Stimulated activated CD4-positive, alpha-beta T cell treated with anti-CD3 and anti-CD28 coated beads, TNF-alpha, amount 100 ng/mL, for 48 hours (primary cell): Measurements from ENCODE around the gene NEURL1B.
A peak's percentile ranks its signal among the peaks of the same experiment; 100 is the strongest.

Source experiments
- DNase-seq, 3 donors: peaks; one replicate each; pipeline ENCODE4 v3.0.0-alpha.2; 2020; ENCODE audit warnings: low read depth in 3 of 3

NEURL1B gene

DNA sequence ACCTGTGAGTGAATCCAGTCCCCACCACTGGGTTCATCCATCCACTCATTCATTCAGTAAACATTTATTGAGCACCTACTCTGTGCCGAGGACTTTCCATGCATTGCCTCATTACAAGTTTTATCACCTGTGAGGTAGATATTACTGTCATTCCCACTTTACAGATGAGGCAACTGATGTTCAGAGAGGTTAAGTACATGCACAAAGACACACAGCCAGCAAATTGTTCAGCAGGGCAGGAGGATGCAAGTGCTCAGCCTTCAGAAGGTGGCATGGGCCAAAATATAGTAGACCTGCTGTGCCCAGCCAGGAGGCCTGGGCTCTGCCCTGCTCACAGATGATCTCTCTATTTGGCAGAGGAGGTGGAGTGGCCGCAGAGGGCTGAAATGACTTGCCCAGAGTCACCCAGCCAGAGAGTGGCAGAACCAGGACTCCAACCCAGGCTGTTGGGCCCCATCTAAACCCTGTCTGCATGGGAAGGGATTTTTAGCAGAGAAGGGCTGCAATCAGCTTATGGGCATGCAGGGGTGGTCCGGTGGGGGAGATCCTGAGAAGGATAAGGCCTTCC is 7.6 kb upstream of the NEURL1B start:
- no peak for DNase-seq

DNA sequence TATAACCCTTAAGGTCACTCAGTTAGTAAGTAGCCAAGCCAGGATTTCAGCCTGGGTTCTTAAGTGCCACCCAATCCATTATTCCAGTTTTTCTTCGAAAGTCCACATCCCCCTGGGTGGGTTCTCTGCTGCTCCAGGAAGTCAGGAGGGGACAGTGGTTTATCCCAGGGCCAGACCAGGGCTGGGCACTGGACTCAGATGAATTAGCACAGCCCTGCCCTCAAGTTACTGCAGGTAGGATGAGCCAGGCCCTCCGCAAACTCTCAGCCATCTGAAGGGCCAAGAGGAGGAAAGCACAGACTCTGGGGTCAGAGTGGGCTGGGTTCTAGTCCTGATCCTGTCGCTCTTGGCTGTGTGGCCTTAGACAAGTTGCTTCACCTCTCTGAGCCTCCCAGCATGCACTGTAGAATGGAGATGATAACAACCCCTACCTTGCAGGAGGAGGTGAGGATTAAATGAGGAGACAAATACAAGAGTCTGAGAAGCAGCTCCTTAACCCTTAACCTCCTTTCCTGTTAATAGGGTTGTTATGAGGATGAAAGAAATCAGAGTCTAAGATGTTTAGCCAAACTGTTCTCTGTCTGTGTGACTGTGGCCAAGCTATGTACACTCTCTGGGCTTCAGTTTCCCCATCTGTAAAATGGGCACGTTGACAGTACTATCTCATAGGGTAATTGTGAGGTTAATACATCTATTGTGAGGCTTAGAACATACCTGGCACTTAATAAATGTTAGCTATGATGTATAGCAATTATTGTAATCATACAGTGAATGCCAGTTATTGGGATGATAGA is 6.8 kb upstream of the NEURL1B start:
- no peak for DNase-seq

DNA sequence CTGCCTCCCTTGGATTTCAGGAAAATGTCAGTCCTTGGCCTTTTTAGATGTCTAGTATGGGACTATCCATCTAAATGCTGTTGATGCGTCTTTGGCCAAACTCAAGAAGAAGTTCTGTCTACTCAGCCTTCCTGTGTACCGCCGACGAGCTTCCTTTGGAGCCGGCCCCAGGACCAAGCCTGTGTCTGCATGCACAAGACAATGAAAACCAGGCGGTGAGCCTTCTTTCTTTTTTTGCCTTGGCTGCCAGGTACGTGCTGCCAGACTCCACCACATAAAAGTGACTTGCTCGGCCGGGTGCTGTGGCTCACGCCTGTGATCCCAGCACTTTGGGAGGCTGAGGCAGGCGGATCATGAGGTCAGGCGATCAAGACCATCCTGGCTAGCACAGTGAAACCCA is 6.0 kb upstream of the NEURL1B start:
- no peak for DNase-seq

DNA sequence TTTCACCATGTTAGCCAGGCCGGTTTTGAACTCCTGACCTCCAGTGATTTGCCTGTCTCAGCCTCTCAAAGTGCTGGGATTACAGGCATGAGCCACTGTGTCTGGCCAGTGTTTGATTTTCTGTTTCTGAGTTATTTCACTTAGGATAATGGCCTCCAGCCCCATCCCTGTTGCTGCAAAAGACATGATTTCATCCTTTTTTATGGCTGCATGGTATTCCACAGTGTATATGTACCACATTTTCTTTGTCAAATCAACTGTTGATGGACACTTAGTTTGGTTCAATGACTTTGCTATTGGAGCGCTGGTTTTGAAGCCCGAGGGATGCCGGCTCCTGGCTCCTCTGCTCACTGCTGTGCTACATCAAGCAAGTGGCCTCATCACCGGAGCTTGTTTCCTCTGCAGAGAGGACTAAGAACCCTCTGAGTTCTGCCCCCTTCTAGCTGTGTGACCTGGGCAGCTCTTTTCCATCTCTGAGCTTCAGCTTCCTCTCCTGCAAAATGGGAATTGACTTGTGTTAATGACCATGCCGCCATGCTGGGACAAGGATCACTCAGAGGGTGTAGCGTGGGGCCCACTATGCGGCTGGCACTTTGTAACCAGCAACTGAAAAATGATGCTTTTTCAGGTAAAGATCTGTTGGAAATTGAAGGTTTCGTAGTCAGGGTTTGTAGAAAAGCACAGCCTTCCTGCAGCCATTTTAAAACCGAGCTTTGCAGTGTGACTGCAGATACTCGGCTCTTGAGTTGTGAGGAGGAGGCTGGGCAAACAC is 4.6 kb upstream of the NEURL1B start:
- no peak for DNase-seq

DNA sequence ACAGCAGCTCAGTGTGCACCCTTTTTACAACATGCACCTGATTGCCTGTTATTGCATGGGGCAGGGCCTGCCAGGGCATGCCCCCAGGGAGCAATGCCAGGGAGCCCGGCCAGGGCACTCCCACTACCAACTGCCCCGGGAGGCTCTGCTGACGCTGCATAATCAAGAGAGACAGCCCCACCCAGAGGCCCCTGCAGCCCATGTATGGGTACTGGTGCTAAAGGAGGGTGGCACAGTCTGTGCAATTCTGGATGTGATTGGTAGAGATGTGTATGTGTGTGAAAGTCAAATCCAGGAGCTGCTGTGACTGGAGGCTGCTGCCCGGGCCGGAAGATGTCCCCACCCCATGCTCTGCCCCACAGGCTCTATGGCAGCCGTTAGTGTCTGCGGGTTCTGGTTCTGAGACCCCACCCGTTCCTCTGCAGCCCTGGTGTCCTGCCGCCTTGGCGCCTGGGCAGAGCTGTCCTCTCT is 3.9 kb upstream of the NEURL1B start:
- DNase-seq: no peak

DNA sequence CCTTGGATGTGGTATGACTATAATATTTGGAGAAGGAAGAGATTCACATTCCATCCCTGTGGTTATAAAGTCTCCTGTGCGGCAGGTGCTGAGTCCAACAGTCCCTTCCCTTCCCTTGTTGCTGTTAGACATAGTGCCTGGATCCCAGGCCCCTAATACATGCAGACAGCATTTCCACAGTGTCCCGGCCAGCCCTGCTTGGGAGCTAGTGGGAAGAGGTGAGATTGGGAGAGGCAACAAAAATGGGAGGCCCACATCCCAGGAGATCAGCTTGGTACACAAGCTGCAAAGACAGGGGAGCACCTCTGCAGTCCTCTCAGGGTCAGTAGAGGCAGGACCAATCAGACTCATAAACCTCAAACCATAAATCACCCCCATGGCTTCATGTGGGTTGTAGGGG is 3.3 kb upstream of the NEURL1B start:
- DNase-seq: no peak

DNA sequence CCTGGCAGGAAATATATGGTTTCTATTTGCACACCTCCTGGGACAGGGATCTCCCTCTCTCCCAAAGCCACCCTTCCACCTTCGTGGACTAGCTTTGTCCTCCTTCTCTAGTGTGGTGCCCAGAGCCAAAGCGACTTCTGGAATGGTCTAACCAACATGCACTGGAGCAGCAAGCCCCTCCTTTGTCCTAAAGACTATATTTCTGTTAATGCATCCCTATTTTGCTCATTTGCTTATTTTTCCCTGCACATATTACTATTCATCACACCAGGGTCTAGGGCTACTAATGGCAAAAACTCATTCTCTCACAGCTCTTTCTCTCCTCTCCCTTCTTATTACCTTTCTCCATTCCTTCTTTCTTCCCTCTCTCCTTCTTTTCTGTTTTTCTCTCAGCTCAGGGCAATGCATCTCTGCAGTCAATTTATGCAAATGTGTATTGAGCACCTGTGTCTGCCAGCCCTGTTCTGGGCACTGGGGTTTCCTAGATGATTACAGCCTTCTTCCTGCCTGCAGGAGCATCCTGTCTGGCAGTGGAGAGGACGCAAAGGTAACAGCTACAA is 2.8 kb upstream of the NEURL1B start:
- no peak for DNase-seq

DNA sequence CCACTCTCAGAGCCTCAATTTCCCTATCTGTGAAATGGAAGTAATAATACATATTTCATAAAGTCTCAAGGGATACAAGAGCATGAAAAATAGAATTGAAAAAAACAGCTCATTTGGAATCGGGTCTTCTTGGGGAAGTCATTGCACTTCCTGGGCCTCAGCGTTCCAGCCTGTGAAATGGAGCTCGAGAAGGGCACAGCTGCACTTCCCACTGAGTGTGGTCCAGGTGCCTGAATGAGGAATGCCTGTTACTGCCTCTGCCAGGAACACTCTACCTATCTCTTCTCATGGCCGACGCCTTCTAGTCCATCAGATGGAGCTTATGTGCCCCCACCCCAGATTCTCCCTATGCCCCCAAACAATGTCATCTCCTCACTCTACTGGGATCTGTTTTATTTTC is 924 bp upstream of the NEURL1B start:
- no peak for DNase-seq

DNA sequence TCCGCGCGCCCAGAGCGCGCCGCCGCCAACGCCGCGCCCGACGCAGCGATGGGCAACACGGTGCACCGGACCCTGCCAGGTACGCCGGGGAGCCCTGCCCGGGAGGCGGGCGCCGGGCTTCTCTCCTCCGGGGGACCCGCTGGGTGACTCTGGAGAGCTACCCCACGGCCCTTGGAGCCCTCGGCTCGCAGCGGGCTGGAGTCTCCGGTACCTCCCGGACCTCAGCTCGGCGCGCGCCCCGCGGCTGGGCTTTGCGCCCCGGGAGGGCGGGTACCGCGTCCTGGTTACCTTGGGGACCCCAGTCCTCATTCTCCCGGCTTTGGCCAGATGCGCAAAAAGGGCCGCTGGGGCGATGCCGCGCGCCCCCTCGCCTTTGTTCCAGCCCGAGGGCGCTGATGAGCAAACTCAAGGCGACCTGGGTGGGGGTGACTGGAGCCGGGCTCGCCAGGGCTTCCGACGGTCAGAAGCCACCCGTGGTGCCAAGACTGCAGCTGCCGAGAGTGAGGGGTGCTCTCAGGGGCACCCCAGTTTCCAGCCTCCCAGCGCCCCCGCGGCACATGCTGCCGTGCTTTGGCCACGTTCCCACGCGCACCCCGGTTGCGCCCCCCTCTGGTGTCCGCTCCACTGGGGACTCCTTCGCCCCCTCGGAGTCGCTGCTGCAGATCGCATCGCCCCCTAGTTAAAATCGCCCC is 442 bp downstream of the NEURL1B start:
- DNase-seq: peak in 1 of 3 donors; percentile 14

DNA sequence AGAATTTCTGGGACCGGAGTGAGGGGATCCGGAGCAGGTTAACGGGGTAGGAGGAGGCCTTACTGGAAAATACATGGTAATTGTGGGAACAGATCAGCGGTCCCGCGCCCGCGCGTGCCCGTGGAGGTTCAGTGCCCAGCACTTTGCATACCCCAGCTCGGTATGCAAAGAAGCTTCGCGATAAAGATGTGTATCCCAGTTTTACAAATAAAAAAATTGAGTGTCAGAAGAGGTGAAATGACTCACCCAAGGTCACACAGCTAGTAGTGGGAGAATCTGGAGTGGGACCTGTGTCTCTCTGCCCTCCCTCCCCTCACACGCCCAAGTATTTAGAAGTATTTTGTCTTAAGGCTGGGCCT is 967 bp downstream of the NEURL1B start:
- no peak for DNase-seq

DNA sequence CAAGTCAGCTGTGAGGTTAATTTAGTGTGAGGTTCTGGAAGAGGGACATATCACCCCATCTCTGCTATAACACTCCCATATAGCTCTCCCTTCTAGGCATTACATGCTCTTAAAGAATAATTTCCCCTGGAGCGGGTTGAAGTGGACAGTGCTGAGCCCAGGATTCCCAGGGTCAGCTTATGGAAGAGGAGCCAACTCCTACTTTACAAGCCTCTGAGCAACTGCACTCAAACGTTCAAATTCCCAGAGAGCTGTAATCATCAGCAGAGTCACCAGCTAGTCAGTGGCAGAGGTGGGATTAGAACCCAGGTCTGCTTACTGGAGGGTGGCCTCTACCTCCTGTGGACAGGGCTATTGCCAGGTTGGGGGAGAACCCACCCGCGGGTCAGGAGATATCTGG is 1.4 kb downstream of the NEURL1B start:
- DNase-seq: no peak

DNA sequence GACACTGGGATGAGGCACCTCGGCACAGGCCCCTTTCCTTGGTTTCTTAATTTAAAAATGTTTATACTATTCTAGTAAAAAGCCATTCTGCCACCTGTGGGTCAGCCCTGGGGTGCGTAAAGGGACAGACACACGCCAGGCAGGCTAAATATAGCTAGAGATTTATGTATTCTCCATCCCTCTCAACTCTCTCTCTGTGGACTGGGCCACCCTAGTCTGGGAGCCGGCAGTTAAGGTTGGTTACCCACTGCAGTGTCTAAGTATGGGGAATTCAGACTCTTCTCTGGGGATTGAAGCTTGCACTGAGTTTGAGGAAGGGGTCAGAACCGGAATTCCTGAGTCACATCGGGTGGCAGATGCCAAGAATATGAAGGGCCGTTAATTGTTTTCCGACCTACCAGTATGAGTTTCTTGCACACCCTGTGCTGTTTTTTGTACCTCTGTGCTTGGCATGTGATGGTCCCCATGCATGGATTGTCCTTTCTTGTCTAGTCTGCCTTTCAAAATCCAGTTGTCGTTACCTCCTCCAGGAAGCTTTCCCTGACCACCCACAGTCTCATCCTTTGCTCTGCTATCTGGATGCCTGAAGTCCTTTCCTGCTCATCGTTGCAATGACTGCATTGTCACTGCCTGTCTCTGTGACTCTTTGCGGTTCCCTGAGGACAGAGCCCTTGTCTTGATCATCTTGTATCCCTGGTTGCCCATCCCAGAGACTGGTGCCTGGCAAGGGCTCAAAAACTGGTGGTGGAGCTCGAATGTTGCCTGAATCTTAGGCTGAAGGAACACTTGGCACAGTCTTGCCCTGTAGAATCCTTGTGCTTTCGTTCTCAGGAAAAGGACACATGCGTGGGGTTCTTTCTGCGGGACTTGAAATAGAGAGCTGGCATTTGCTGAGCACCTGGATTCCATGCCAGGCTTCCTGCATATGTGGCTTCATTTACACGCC is 2.1 kb downstream of the NEURL1B start:
- no peak for DNase-seq

DNA sequence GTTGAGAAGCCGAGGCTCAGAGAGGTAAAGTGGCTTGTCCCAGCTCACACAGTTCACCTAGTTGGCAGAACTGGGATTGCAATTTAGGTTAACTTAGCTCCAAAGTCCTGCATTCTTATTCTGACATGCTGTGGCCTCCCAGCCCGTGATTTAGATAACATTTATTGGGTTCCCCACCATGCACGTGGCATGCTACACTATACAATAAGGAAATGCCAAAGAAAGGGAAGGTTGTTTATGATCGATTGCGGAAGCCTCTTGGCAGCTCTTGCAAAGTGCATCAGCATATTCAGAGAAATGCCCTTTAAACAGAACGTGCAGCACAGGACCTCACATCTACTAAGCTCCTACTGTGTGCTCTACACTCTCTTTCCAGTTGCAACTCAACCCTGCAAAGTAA is 3.2 kb downstream of the NEURL1B start:
- DNase-seq: no peak

DNA sequence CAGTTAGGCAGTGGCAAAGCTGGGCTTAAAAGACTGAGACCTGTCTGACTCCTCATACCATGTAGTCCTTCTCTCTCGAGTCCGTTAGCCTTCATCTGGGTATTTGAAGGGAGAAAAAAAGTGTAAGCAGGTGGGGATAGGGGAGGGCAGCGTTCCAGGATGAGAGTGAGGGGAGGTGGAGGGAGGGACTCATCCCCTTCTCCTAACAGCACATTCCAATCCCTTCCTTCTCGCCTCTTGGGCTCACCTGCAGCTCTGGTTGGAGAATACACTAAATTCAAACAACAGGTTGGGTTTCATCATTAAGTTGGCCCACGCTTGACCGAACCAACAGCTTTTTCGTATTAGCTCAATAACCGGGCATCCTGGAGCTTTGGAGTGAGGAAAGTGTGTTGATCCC is 3.6 kb downstream of the NEURL1B start:
- no peak for DNase-seq

DNA sequence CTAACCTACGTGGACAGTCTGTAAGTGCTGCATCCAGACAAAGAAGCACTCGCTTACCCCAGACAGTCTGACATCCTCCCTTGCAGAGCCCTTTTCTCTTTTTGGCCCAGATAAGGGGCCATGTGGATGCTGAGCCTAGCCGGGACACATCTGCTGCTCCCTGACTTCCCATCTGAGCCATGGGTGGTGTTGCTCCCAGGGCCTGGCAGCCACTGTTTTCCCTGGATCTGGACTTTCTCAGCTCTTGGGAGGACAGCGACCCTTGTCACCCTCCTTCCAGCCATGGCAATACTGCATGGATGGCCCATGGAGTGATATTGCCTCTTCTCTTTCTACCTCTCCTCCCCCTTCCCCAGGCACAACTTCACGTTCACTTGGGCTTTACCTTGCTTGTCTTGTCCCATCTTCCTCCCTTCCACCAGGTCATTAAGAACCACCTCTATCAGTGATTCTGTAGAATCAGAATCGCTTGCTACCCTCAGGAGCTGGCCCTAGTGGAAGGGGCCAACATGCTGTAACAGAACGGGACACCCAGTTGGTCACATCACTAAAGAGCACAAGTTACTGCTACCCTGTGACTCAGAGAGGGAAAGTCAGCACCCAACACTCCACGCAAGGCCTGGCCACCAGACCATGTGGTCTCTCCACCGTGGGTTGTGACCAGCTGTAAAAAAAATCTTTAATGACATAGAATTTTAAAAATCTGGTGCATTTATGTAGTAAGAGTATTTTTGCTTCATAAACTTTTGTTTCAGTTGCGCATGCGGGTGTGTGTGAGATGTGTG is 4.4 kb downstream of the NEURL1B start:
- no peak for DNase-seq

DNA sequence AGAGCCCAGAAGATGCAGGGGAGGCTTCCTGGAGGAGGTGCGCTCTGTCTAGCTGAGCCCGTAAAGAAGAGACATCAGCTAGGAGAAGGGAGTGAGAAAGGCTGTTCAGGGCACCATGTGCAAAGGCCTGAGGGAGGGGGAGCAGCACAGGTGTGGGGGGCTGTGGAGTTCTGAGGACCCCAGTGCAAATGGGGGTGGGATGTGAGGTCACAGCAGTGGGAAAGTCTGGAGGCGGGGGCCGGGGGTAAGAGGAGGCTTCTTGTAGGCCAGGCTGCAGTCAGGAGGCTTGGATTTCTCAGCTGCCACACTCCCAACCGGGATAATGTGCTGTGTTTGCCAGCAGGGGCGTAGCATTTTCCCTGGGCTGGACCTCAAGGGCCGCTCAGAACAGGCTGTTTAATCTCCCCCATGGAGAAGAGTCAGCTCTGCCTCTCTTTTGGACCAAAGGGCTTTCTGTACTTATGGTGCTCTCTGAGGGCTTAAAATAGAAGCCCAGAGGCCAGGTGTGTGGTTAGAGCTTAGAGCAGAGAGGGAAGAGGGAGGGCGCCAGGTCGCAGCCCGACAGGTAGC is 5.7 kb downstream of the NEURL1B start:
- DNase-seq: no peak

DNA sequence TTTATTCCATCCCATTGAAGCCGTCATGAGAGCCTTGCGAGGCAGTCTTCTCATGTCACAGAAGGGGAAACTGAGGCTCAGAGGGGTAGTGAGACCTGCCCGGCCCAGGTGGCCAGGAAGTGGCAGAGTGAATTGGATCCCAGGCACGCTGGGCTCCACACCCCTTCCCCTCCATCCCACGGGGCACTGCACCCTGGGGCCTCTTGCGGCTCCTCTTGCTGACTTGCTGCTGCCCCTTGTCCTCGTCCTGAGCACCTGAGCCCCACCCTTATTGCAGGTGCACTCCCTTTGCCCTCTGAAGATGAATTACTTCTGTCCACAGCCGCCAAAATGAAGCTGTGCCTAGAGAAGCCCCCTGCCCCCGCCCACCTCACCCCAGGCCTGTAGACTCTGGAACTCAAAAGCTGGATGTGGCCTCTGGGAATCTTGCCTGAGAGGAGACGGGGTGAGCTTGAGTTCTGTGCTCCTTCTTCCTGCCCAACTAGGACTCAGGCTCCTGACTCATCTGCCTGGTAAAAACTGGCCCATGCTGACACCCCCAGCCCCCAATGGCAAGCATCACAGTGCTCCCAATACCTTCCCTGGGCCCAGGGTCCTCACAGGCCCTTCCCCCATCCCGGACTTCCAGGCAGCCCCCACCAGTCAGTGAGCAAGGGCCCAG is 6.4 kb downstream of the NEURL1B start:
- DNase-seq: no peak

DNA sequence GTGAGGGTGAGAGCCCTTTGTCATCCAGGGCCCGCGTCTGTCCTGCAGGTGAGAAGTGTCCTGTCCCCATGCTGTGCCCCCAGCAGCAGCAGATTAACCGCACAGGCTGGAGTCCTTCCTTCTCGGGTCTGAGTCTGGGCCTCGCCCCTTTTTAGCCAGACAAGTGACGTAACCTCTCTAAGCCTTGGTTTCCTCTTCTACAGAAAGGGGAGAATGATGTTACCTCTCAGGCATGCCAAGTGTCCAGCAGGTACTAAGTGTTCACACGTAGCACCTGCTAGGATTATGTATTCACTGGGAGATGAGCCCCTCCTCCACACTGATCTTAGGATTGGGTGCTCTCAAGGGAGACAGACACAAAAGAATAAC is 6.9 kb downstream of the NEURL1B start:
- DNase-seq: no peak

DNA sequence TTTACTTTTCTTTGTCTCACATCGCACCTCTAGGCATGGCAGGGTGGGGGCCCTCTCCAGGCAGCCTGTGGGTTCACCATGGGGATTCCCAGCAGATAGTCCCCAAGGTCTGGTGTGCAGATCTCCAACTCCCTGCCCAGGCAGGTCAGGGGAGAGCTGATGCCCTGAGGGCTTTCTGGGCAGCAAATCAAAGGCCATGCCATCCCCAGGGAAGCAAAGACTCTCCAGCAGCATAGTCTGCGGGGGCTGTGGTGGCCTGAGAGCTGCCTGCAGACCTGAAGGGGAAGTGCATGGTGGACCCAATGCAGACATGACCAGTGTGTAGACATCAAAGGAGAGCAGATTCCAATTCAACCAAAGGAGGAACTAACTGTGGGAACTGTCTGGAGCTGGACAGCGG is 7.7 kb downstream of the NEURL1B start:
- DNase-seq: no peak
